Activated naive CD4-positive, alpha-beta T cell treated with anti-CD3 and anti-CD28 coated beads, Interleukin-2, amount 50 U/mL, for 16 hours (primary cell): ENCODE data around the gene PPM1B.

Source experiments
- DNase-seq: peaks from one replicate; pipeline ENCODE4 v3.0.0-alpha.2; 2020

The PPM1B gene

GRCh38 chr2:44267269-44267795 is 98.7 kb downstream of the PPM1B start:
- no peak for DNase-seq

- DNase-seq, result no peak
These were observed 99.3 kb downstream of the PPM1B start for GRCh38 chr2:44267796-44268648.

- DNase-seq, result no peak
These were observed 101.2 kb downstream of the PPM1B start for GRCh38 chr2:44269831-44270230.

- no peak for DNase-seq
These were observed 102.6 kb downstream of the PPM1B start for GRCh38 chr2:44271296-44271695.

- DNase-seq, result no peak
These were observed 104.4 kb downstream of the PPM1B start for GRCh38 chr2:44273076-44273475.

- DNase-seq, result no peak
These were observed 104.9 kb downstream of the PPM1B start for GRCh38 chr2:44273596-44273995.

GRCh38 chr2:44275927-44276303 is 107.2 kb downstream of the PPM1B start:
- DNase-seq, result no peak

- no peak for DNase-seq
These were observed 108.9 kb downstream of the PPM1B start for GRCh38 chr2:44277541-44277940.

GRCh38 chr2:44280869-44281268 is 112.2 kb downstream of the PPM1B start:
- no peak for DNase-seq
